PC-9 (cell line): Measurements from ENCODE around the gene CFAP99. TPM values are rescaled to one million over a fixed set of nuclear protein-coding genes. Genes with fewer than 3 reads are reported as not detected.

Source experiments
- BruUV-seq: library from RNA; stranded (reverse); fragments of 400-500 nt; replicated peaks from 2 replicates; lab custom pipeline; 2021; lab: Mats Ljungman, UMichigan
- CTCF ChIA-PET: fragments of 300-600 bp; sonication (Branson Sonifier 250); formaldehyde crosslinking; loops from one replicate; lab custom pipeline; 2022; ENCODE audit warnings: antibody characterized with exemption; lab: Charles Lee
- POLR2A ChIA-PET: fragments of 300-600 bp; sonication (Branson Sonifier 250); formaldehyde crosslinking; loops from one replicate; lab custom pipeline; 2022; ENCODE audit warnings: antibody characterized with exemption; ENCODE audit not compliant: unreplicated experiment; lab: Charles Lee
- DNase-seq, 2 experiments: peaks; one replicate each; pipeline versions ENCODE4 v3.0.0 to v3.0.0-alpha.2; 2015 to 2022; ENCODE audit warnings: mixed read lengths in 1 of 2
- H2AFZ ChIP-seq: fragments of 200-600 bp; sonication (generic); 2 replicates; pipeline ENCODE4 v1.8.1; 2017; ENCODE audit warnings: antibody characterized with exemption
- H3F3A ChIP-seq: fragments of 200-600 bp; sonication (generic); 2 replicates; pipeline ENCODE4 v1.8.1; 2017; ENCODE audit warnings: antibody characterized with exemption, mild to moderate bottlenecking, low read depth; ENCODE audit not compliant: insufficient read depth
- H3K27ac ChIP-seq: fragments of 200-600 bp; sonication (generic); 2 replicates; pipeline ENCODE4 v1.6.1; 2016; ENCODE audit warnings: mixed run types
- H3K27me3 ChIP-seq: fragments of 200-600 bp; sonication (generic); 2 replicates; pipeline ENCODE4 v1.6.1; 2016; ENCODE audit warnings: low read depth, mixed run types; ENCODE audit not compliant: insufficient read depth
- H3K36me3 ChIP-seq: fragments of 200-600 bp; sonication (generic); 2 replicates; pipeline ENCODE4 v1.6.1; 2016; ENCODE audit warnings: low read depth, mixed run types
- H3K4me1 ChIP-seq: fragments of 200-600 bp; sonication (generic); replicated peaks from 2 replicates; pipeline ENCODE4 v1.6.1; 2016; ENCODE audit warnings: mixed run types; ENCODE audit not compliant: insufficient read depth
- H3K4me2 ChIP-seq: fragments of 200-600 bp; sonication (generic); 2 replicates; pipeline ENCODE4 v1.6.1; 2017; ENCODE audit warnings: mixed run types
- H3K4me3 ChIP-seq: fragments of 200-600 bp; sonication (generic); 2 replicates; pipeline ENCODE4 v1.6.1; 2016; ENCODE audit warnings: mixed run types
- H3K79me2 ChIP-seq: fragments of 200-600 bp; sonication (generic); 2 replicates; pipeline ENCODE4 v1.6.1; 2017; ENCODE audit warnings: low read depth, mixed run types
- H3K9me2 ChIP-seq: fragments of 200-600 bp; sonication (generic); 2 replicates; pipeline ENCODE4 v1.8.1; 2017; ENCODE audit warnings: mild to moderate bottlenecking; ENCODE audit not compliant: insufficient read depth
- H3K9me3 ChIP-seq: fragments of 200-600 bp; sonication (generic); 2 replicates; pipeline ENCODE4 v1.8.1; 2016; ENCODE audit warnings: low read depth; ENCODE audit not compliant: insufficient read depth
- H4K20me1 ChIP-seq: fragments of 200-600 bp; sonication (generic); 2 replicates; pipeline ENCODE4 v1.8.1; 2017; ENCODE audit not compliant: insufficient read depth
- CTCF ChIP-seq: fragments of 200-600 bp; sonication (generic); conservative IDR thresholded peaks from 2 replicates; pipeline ENCODE4 v1.6.1; 2017; ENCODE audit warnings: mixed run types, antibody characterized with exemption, mild to moderate bottlenecking, moderate library complexity
- EZH2 ChIP-seq: fragments of 200-600 bp; sonication (generic); IDR thresholded peaks from 2 replicates; pipeline ENCODE4 v1.8.0; 2017; ENCODE audit warnings: antibody characterized with exemption, low read depth
- intact Hi-C: fragments of 100-400 bp; cut with micrococcal nuclease; formaldehyde crosslinking; loops from one replicate; pipeline ENCODE4 v1.10.0; 2022; ENCODE audit not compliant: unreplicated experiment
- total RNA-seq: library from RNA; stranded (reverse); gene quantifications from 2 replicates; pipeline ENCODE4 v1.2.3, GENCODE V29; 2021

The CFAP99 gene
- total RNA-seq, 1 experiment from 2014 or later = 0.85 TPM

GRCh38 chr4:2438822-2439718 lies 20.3 kb downstream of the CFAP99 start:
- no peak overlapping the region for H3K4me3 ChIP-seq
- H3K4me2 ChIP-seq = no peak overlapping the region
- no peaks in the 10 kb centered on the region for H3K9me2 ChIP-seq
- no peak for TF ChIP-seq EZH2
- TF ChIP-seq CTCF = no peak
- peaks cover 33% of the 10 kb centered on the region for H3K27me3 ChIP-seq
- no peaks in the 10 kb centered on the region for H3F3A ChIP-seq
- H3K9me3 ChIP-seq = no peaks in the 10 kb centered on the region
- intact Hi-C loops = no loop called here
- peaks cover 6% of the 10 kb centered on the region; the same call in 1 of the 2 replicates for H4K20me1 ChIP-seq
- H3K36me3 ChIP-seq = no peaks in the 10 kb centered on the region
- CTCF ChIA-PET = no interaction called here
- no TSS peak for BruUV-seq
- no peaks in the 10 kb centered on the region for H3K4me1 ChIP-seq
- no peak for DNase-seq
- POLR2A ChIA-PET = no interaction called here
- H2AFZ ChIP-seq = no peak overlapping the region
- H3K79me2 ChIP-seq = no peaks in the 10 kb centered on the region
- no peak overlapping the region for H3K27ac ChIP-seq

- Histone ChIP-seq H2AFZ (no peak overlapping the region), H3K79me2 (no peaks in the 10 kb centered on the region), H3K9me3 (no peaks in the 10 kb centered on the region), H3K4me3 (no peak overlapping the region), H4K20me1 (peaks cover 1% of the 10 kb centered on the region; the same call in 1 of the 2 replicates), H3F3A (no peaks in the 10 kb centered on the region), H3K9me2 (no peaks in the 10 kb centered on the region), H3K4me1 (no peaks in the 10 kb centered on the region), H3K27me3 (peaks cover 30% of the 10 kb centered on the region), H3K36me3 (no peaks in the 10 kb centered on the region), H3K27ac (no peak overlapping the region), H3K4me2 (no peak overlapping the region)
- no TSS peak for BruUV-seq
- intact Hi-C loops = loop anchor here (1.0 to 5.0 kb wide), 3 partner anchors 161 to 221 kb away; partner anchors contain the start of genes HAUS3 and POLN
- TF ChIP-seq CTCF (peak; percentile 73), EZH2 (no peak)
- DNase-seq = peak; percentile 38 to 70
- ChIA-PET POLR2A (no interaction called here), CTCF (interaction anchor here (0.6 to 0.7 kb wide), 3 partner anchors 17 to 1095 kb away, joined by 4 to 9 read pairs (median 9); no protein-coding TSS in a partner anchor)
These were observed 22.8 kb downstream of the CFAP99 start for GRCh38 chr4:2441393-2442174.
